H9 (cell line): ENCODE results near the gene NECTIN1. TPM values are rescaled to one million over a fixed set of nuclear protein-coding genes. Genes with fewer than 3 reads are reported as not detected.

Experiments
- DNase-seq: peaks from one replicate; pipeline ENCODE4 v3.0.0-alpha.2; 2017
- H2AFZ ChIP-seq: one replicate; pipeline ENCODE4 v1.6.1; 2013; ENCODE audit warnings: mild to moderate bottlenecking, low read length, control low read depth, moderate library complexity
- H2AK5ac ChIP-seq: 2 replicates; pipeline ENCODE4 v1.6.1; 2013; ENCODE audit warnings: low read length, control low read depth, mixed read lengths; ENCODE audit not compliant: insufficient read length
- H2BK120ac ChIP-seq: one replicate; pipeline ENCODE4 v1.6.1; 2013; ENCODE audit warnings: low read depth, mild to moderate bottlenecking, low read length, control low read depth, inconsistent platforms; ENCODE audit not compliant: poor library complexity, severe bottlenecking
- H2BK12ac ChIP-seq: 2 replicates; pipeline ENCODE4 v1.6.1; 2013; ENCODE audit warnings: low read length, control low read depth, mixed read lengths, low read depth; ENCODE audit not compliant: insufficient read length
- H2BK15ac ChIP-seq: 2 replicates; pipeline ENCODE4 v1.6.1; 2013; ENCODE audit warnings: low read depth, low read length, control low read depth
- H2BK20ac ChIP-seq: one replicate; pipeline ENCODE4 v1.6.1; 2013; ENCODE audit warnings: low read depth, mild to moderate bottlenecking, low read length, control low read depth, inconsistent platforms; ENCODE audit not compliant: poor library complexity, severe bottlenecking
- H2BK5ac ChIP-seq: 2 replicates; pipeline ENCODE4 v1.6.1; 2013; ENCODE audit warnings: low read length, control low read depth, mixed read lengths; ENCODE audit not compliant: insufficient read length
- H3K14ac ChIP-seq: 2 replicates; pipeline ENCODE4 v1.6.1; 2013; ENCODE audit warnings: low read length, control low read depth; ENCODE audit not compliant: insufficient read depth
- H3K18ac ChIP-seq: 2 replicates; pipeline ENCODE4 v1.6.1; 2013; ENCODE audit warnings: low read depth, mild to moderate bottlenecking, mixed read lengths, low read length, control low read depth; ENCODE audit not compliant: insufficient read length
- H3K23ac ChIP-seq: 2 replicates; pipeline ENCODE4 v1.6.1; 2013; ENCODE audit warnings: low read length, control low read depth, mixed read lengths, low read depth; ENCODE audit not compliant: insufficient read length
- H3K23me2 ChIP-seq: 2 replicates; pipeline ENCODE4 v1.6.1; 2013; ENCODE audit warnings: low read depth, mild to moderate bottlenecking, mixed read lengths, low read length, control low read depth; ENCODE audit not compliant: insufficient read length, poor library complexity, severe bottlenecking
- H3K27ac ChIP-seq: 2 replicates; pipeline ENCODE4 v1.5.1; 2013; ENCODE audit warnings: low read length, control low read depth, mixed read lengths, low read depth; ENCODE audit not compliant: insufficient read length
- H3K27me3 ChIP-seq: 2 replicates; pipeline ENCODE4 v1.6.1; 2013; ENCODE audit warnings: low read length, control low read depth, inconsistent platforms; ENCODE audit not compliant: insufficient read depth
- H3K4ac ChIP-seq: 2 replicates; pipeline ENCODE4 v1.6.1; 2013; ENCODE audit warnings: low read depth, mild to moderate bottlenecking, control low read depth, inconsistent platforms, low read length, moderate library complexity
- H3K4me1 ChIP-seq: 2 replicates; pipeline ENCODE4 v1.6.1; 2013; ENCODE audit warnings: low read length, control low read depth, inconsistent platforms; ENCODE audit not compliant: insufficient read depth
- H3K4me2 ChIP-seq: 2 replicates; pipeline ENCODE4 v1.6.1; 2013; ENCODE audit warnings: low read length, control low read depth, mixed read lengths; ENCODE audit not compliant: insufficient read length, insufficient read depth
- H3K56ac ChIP-seq: 2 replicates; pipeline ENCODE4 v1.6.1; 2013; ENCODE audit warnings: low read depth, mild to moderate bottlenecking, mixed read lengths, low read length, control low read depth; ENCODE audit not compliant: insufficient read length
- H3K79me1 ChIP-seq: 2 replicates; pipeline ENCODE4 v1.6.1; 2013; ENCODE audit warnings: low read depth, mild to moderate bottlenecking, moderate library complexity, low read length, control low read depth, inconsistent platforms; ENCODE audit not compliant: insufficient read depth, poor library complexity, severe bottlenecking
- H3K79me2 ChIP-seq: 2 replicates; pipeline ENCODE4 v1.6.1; 2013; ENCODE audit warnings: low read length, control low read depth, inconsistent platforms; ENCODE audit not compliant: insufficient read depth
- H3K9ac ChIP-seq: 2 replicates; pipeline ENCODE4 v1.6.1; 2013; ENCODE audit warnings: low read length, control low read depth, mixed read lengths; ENCODE audit not compliant: insufficient read length; ENCODE audit errors: extremely low read depth
- H3K9me3 ChIP-seq: one replicate; pipeline ENCODE4 v1.6.1; 2013; ENCODE audit warnings: low read depth, low read length, inconsistent platforms; ENCODE audit not compliant: control insufficient read depth
- H3T11ph ChIP-seq: one replicate; pipeline ENCODE4 v1.6.1; 2013; ENCODE audit warnings: mild to moderate bottlenecking, low read length, control low read depth, inconsistent platforms
- H4K20me1 ChIP-seq: one replicate; pipeline ENCODE4 v1.6.1; 2013; ENCODE audit not compliant: control insufficient read depth, insufficient read length, insufficient read depth
- H4K5ac ChIP-seq: 2 replicates; pipeline ENCODE4 v1.6.1; 2013; ENCODE audit warnings: low read depth, mild to moderate bottlenecking, mixed read lengths, low read length, control low read depth; ENCODE audit not compliant: insufficient read length
- H4K8ac ChIP-seq: replicated peaks from 2 replicates; pipeline ENCODE4 v1.6.1; 2013; ENCODE audit warnings: low read length, control low read depth, mixed read lengths, low read depth; ENCODE audit not compliant: insufficient read length
- H4K91ac ChIP-seq: 2 replicates; pipeline ENCODE4 v1.6.1; 2013; ENCODE audit warnings: low read depth, mild to moderate bottlenecking, moderate library complexity, mixed read lengths, low read length, control low read depth; ENCODE audit not compliant: insufficient read length
- H3K27ac Mint-ChIP-seq, 3 experiments: 2 replicates in 2 of 3; 3 replicates in 1 of 3; pipeline ENCODE4 v1.8.0; 2020 to 2021; ENCODE audit warnings: mixed read lengths in 3 of 3, mild to moderate bottlenecking in 1 of 3, moderate library complexity in 1 of 3
- H3K27me3 Mint-ChIP-seq: 2 replicates; pipeline ENCODE4 v1.8.0; 2021; ENCODE audit warnings: low read depth, mild to moderate bottlenecking, moderate library complexity, mixed read lengths
- H3K36me3 Mint-ChIP-seq, 3 experiments: 2 replicates in 2 of 3; 3 replicates in 1 of 3; pipeline ENCODE4 v1.8.0; 2020 to 2021; ENCODE audit warnings: low read depth in 3 of 3, mixed read lengths in 3 of 3; ENCODE audit not compliant: insufficient read depth in 1 of 3
- H3K4me1 Mint-ChIP-seq, 2 experiments: 2 replicates each; pipeline ENCODE4 v1.8.0; 2020; ENCODE audit warnings: mixed read lengths in 2 of 2
- H3K4me3 Mint-ChIP-seq, 2 experiments: 2 replicates in 1 of 2; 3 replicates in 1 of 2; pipeline ENCODE4 v1.8.0; 2020 to 2021; ENCODE audit warnings: mild to moderate bottlenecking in 2 of 2, mixed read lengths in 2 of 2, moderate library complexity in 1 of 2
- H3K9me3 Mint-ChIP-seq, 2 experiments: 2 replicates in 1 of 2; 3 replicates in 1 of 2; pipeline ENCODE4 v1.8.0; 2020; ENCODE audit warnings: mild to moderate bottlenecking in 2 of 2, mixed read lengths in 2 of 2, moderate library complexity in 1 of 2
- CTCF ChIP-seq: fragments of 200-600 bp; sonication (generic); conservative IDR thresholded peaks from 3 replicates; pipeline ENCODE4 v1.8.0; 2021; ENCODE audit warnings: antibody characterized with exemption, mild to moderate bottlenecking
- WGBS: extraction: QIAGEN DNeasy Blood & Tissue Kit; methylation state at CpG from one replicate; pipeline ENCODE4 v1.1.7; 2013; ENCODE audit warnings: missing lambda C conversion rate, low lambda C conversion rate, mixed read lengths; ENCODE audit not compliant: insufficient read length; ENCODE audit errors: extremely low coverage; 5-methylcytosine and 5-hydroxymethylcytosine counted together
- total RNA-seq: library from RNA; stranded (reverse); gene quantifications from 2 replicates; pipeline ENCODE4 v1.2.1, GENCODE V29; 2021

The NECTIN1 gene
- total RNA-seq, 1 experiment from 2014 or later = 113 TPM

DNA sequence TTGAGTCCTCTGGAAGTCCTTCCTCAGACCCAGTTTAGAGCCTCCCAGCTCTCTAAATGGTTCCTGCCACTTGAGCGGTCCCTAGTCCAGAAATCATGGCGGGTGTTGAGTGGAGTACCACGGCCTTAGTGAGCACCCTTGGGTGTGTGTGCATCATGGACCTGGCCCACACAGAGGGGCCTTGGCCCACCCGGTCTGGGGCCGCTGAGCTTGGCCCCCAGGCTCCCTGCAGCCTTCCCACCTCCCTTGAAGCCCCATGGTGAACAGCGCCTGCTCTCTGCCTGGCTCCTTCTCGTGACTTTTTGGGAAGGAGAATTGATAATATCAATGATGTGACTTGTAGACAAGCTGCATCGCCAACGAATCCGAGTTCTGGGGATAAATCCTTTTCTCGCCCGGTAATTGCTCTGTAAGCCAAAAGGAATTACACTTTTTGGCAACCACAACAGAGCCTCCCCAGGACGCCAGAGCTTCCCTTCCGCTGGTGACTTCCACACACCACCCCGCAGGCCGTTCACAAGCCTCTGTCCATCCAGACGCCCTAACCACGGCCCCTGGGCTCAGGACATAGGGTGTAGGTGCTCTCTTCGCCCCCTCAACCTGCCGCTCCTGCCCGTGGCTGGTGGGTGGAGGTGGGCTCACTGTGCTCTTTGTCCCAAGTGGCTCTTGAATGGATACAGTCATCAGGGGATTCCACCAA, 93.8 kb downstream of the NECTIN1 start:
- no peak overlapping the region for H2AK5ac ChIP-seq
- H2BK15ac ChIP-seq = no peak overlapping the region
- H2BK5ac ChIP-seq = no peak overlapping the region
- H4K8ac ChIP-seq = no peak overlapping the region
- no peaks in the 10 kb centered on the region for H3K4me1 ChIP-seq
- no peak overlapping the region for H3K4ac ChIP-seq
- Mint-ChIP-seq H3K9me3 (no peaks in the 10 kb centered on the region; a peak in 1 of 5 replicates), H3K4me3 (no peak overlapping the region), H3K4me1 (peaks cover 11 to 17% of the 10 kb centered on the region in 2 experiments), H3K27me3 (peaks cover 35% of the 10 kb centered on the region), H3K36me3 (no peaks in the 10 kb centered on the region; a peak in 1 of 7 replicates), H3K27ac (peak overlapping the region in 1 of 3 experiments; percentile 68; a peak in 3 of 7 replicates)
- no CpG with 5 or more reads among the region's 21 CpGs for WGBS
- no peak overlapping the region for H2AFZ ChIP-seq
- no peak overlapping the region for H3K9ac ChIP-seq
- no peak overlapping the region for H4K91ac ChIP-seq
- no peak overlapping the region for H3K4me2 ChIP-seq
- H4K20me1 ChIP-seq = no peaks in the 10 kb centered on the region
- H2BK12ac ChIP-seq = no peak overlapping the region
- 0 out of 2 replicates have a peak, but pooled peaks cover 2% of the 10 kb centered on the region for H3K27me3 ChIP-seq
- no peak overlapping the region for H3T11ph ChIP-seq
- no peak overlapping the region for H2BK20ac ChIP-seq
- H3K27ac ChIP-seq = no peak overlapping the region
- TF ChIP-seq CTCF = no peak
- no peaks in the 10 kb centered on the region for H3K79me2 ChIP-seq
- H3K23me2 ChIP-seq = no peaks in the 10 kb centered on the region
- no peak overlapping the region for H3K14ac ChIP-seq
- no peak overlapping the region for H3K56ac ChIP-seq
- no peak overlapping the region for H3K18ac ChIP-seq
- H3K23ac ChIP-seq = no peak overlapping the region
- no peaks in the 10 kb centered on the region for H3K9me3 ChIP-seq
- H3K79me1 ChIP-seq = no peaks in the 10 kb centered on the region
- no peak for DNase-seq
- no peak overlapping the region for H2BK120ac ChIP-seq
- no peak overlapping the region for H4K5ac ChIP-seq
